GM21825 (cell line): Measurements from ENCODE around the gene D2HGDH.
"Not testable (repeated sequence)": the region's sequence is repeated elsewhere in the genome, so short reads cannot be mapped to it uniquely, and the experiment has no call there.

ENCODE experiments used
- ATAC-seq: cut with Tn5 transposase; IDR thresholded peaks from one replicate; pipeline ENCODE4 v1.9.1; 2021; ENCODE audit warnings: mild to moderate bottlenecking, moderate library complexity; ENCODE audit not compliant: unreplicated experiment

Gene D2HGDH

DNA sequence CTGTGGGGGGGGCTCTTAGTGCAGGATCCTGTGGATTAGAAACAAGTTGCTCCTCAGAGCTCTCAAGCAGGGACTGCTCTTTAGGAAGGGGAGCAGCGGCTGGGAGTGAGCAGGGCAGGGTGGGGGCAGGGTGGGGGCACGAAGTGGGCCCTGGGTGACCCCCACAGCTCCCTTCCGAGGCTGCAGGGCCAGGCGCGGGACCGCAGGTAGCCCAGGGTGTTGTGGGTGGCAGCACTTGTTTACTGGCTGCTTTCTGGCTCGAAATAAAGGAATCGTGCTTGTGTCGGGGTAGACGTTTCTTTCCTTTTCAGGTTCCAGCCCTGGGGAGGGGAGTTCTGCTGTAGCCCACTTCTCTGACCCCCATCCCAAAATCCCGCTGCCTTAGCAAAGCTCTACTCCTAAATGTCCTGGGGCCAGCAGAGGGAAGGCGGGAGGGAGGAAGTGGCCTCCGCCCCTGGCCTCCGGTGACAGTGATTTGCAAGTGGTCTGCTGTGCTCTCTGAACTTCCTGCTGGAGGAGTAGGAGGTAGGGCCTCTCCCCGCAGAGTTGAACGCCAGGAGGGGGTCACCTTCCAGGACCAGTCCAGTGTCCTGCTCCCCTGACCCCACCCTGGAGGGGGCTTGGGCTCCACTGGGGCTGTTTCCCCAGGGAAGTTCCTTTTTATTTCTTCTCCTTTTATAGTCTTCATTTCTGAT, 82.8 kb downstream of the D2HGDH start:
- no peak for ATAC-seq

DNA sequence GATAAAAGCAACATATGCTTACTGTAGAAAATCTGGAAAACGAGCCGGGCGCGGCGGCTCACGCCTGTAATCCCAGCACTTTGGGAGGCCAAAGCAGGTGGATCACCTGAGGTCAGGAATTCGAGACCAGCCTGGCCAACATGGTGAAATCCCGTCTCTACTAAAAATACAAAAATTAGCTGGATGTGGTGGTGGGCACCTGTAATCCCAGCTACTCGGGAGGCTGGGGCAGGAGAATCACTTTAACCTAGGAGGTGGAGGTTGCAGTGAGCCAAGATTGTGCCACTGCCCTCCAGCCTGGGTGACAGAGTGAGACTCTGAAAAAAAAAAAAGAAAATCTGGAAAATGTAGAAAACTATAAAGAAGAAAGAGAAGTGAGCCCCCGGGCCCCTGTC, 83.4 kb downstream of the D2HGDH start:
- not testable (repeated sequence) for ATAC-seq
